SK-N-SH (cell line): ENCODE data around the gene TFAP2E. TPM values are rescaled to one million over a fixed set of nuclear protein-coding genes. Genes with fewer than 3 reads are reported as not detected.

Experiments used
- CTCF ChIA-PET: fragments of 300-600, 350-600 bp; formaldehyde crosslinking; extraction: SDS; loops from one replicate; lab custom pipeline; 2021; lab: Yijun Ruan, JAX
- POLR2A ChIA-PET: fragments of 350-600 bp; sonication (Branson Sonifier 250); formaldehyde crosslinking; extraction: SDS; loops from one replicate; lab custom pipeline; 2020; ENCODE audit warnings: antibody characterized with exemption, inconsistent platforms; lab: Yijun Ruan, JAX
- DNase-seq: peaks from one replicate; pipeline ENCODE4 v3.0.0; 2012
- H2AFZ ChIP-seq: fragments of 200-600 bp; sonication (generic); 2 replicates; pipeline ENCODE4 v1.8.1; 2016; ENCODE audit warnings: antibody characterized with exemption, mild to moderate bottlenecking, low read depth
- H3F3A ChIP-seq: fragments of 200-600 bp; sonication (generic); replicated peaks from 2 replicates; pipeline ENCODE3; 2016; ENCODE audit warnings: antibody characterized with exemption, mild to moderate bottlenecking; ENCODE audit not compliant: insufficient read depth
- H3K27ac ChIP-seq, 2 experiments: fragments of 200-500 bp in 1 of 2; fragments of 200-600 bp in 1 of 2; sonication (Bioruptor generic) in 1 of 2; sonication (generic), shearing (Covaris generic) in 1 of 2; 2 replicates each; pipeline versions ENCODE4 v1.5.1 to v1.6.1; 2014 to 2016; ENCODE audit warnings: low read depth in 2 of 2, inconsistent platforms in 1 of 2, low read length in 1 of 2, mild to moderate bottlenecking in 1 of 2, mixed read lengths in 1 of 2
- H3K27me3 ChIP-seq: fragments of 200-600 bp; sonication (generic), shearing (Covaris generic); 2 replicates; pipeline ENCODE4 v1.6.1; 2016; ENCODE audit warnings: mixed run types; ENCODE audit not compliant: insufficient read depth
- H3K36me3 ChIP-seq, 2 experiments: fragments of 200-500 bp in 1 of 2; fragments of 200-600 bp in 1 of 2; sonication (Bioruptor generic) in 1 of 2; sonication (generic) in 1 of 2; replicated peaks in 1 of 2; 2 replicates each; pipeline versions ENCODE3 to v1.5.1; 2014 to 2016; ENCODE audit warnings: low read length in 1 of 2, mild to moderate bottlenecking in 1 of 2; ENCODE audit not compliant: insufficient read depth in 2 of 2, control insufficient read depth in 1 of 2
- H3K4me1 ChIP-seq, 2 experiments: fragments of 200-500 bp in 1 of 2; fragments of 200-600 bp in 1 of 2; sonication (Bioruptor generic) in 1 of 2; sonication (generic), shearing (Covaris generic) in 1 of 2; 2 replicates each; pipeline versions ENCODE4 v1.5.1 to v1.6.1; 2014 to 2016; ENCODE audit warnings: low read depth in 1 of 2, low read length in 1 of 2, mixed run types in 1 of 2; ENCODE audit not compliant: insufficient read depth in 2 of 2, control insufficient read depth in 1 of 2
- H3K4me2 ChIP-seq: fragments of 200-600 bp; sonication (generic), shearing (Covaris generic); 2 replicates; pipeline ENCODE4 v1.6.1; 2017; ENCODE audit warnings: mixed run types
- H3K4me3 ChIP-seq, 2 experiments: fragments of 200-500 bp in 1 of 2; fragments of 200-600 bp in 1 of 2; sonication (Bioruptor generic) in 1 of 2; sonication (generic), shearing (Covaris generic) in 1 of 2; 2 replicates each; pipeline versions ENCODE4 v1.5.1 to v1.8.1; 2014 to 2016; ENCODE audit warnings: low read depth in 2 of 2, inconsistent platforms in 1 of 2, low read length in 1 of 2, mild to moderate bottlenecking in 1 of 2, mixed read lengths in 1 of 2, moderate library complexity in 1 of 2
- H3K79me2 ChIP-seq: fragments of 200-600 bp; sonication (generic); 2 replicates; pipeline ENCODE4 v1.8.1; 2017; ENCODE audit warnings: mild to moderate bottlenecking; ENCODE audit not compliant: insufficient read depth
- H3K9ac ChIP-seq: fragments of 200-600 bp; sonication (generic); 2 replicates; pipeline ENCODE4 v1.6.1; 2017; ENCODE audit warnings: mixed run types
- H3K9me2 ChIP-seq: fragments of 200-600 bp; sonication (generic); 2 replicates; pipeline ENCODE4 v1.6.1; 2017; ENCODE audit warnings: mixed run types
- H3K9me3 ChIP-seq: fragments of 200-600 bp; sonication (generic); 2 replicates; pipeline ENCODE4 v1.6.1; 2017; ENCODE audit warnings: mixed run types, mild to moderate bottlenecking, moderate library complexity
- H4K20me1 ChIP-seq: fragments of 200-600 bp; sonication (generic); 2 replicates; pipeline ENCODE4 v1.6.1; 2017; ENCODE audit warnings: mild to moderate bottlenecking, mixed run types; ENCODE audit not compliant: insufficient read depth
- CHD2 ChIP-seq: fragments of 150-350 bp; IDR thresholded peaks from 2 replicates; pipeline ENCODE4 v1.6.1; 2018; ENCODE audit warnings: low read length; ENCODE audit not compliant: partially characterized antibody
- CTCF ChIP-seq: fragments of 200-600 bp; sonication (generic); IDR thresholded peaks from 2 replicates; pipeline ENCODE4 v1.6.1; 2017; ENCODE audit warnings: antibody characterized with exemption, mild to moderate bottlenecking, moderate library complexity
- ELF1 ChIP-seq: IDR thresholded peaks from 2 replicates; pipeline ENCODE4 v1.4.0; 2012
- EP300 ChIP-seq, 2 experiments: IDR thresholded peaks; 2 replicates each; pipeline versions ENCODE4 v1.4.0 to v1.6.1; 2012; ENCODE audit warnings: borderline replicate concordance in 1 of 2, low read depth in 1 of 2, low read length in 1 of 2
- EZH2phosphoT487 ChIP-seq: fragments of 200-600 bp; sonication (generic); IDR thresholded peaks from 2 replicates; pipeline ENCODE4 v1.6.1; 2017; ENCODE audit warnings: low read depth, mixed run types, mild to moderate bottlenecking, antibody characterized with exemption, moderate library complexity, borderline replicate concordance
- FOSL2 ChIP-seq: IDR thresholded peaks from 2 replicates; pipeline ENCODE4 v1.4.0; 2012; ENCODE audit warnings: low read depth, mild to moderate bottlenecking, moderate library complexity, borderline replicate concordance
- FOXM1 ChIP-seq: IDR thresholded peaks from 2 replicates; pipeline ENCODE4 v1.4.0; 2012; ENCODE audit warnings: low read depth, mild to moderate bottlenecking
- GATA2 ChIP-seq: sonication (generic); formaldehyde crosslinking; IDR thresholded peaks from 2 replicates; pipeline ENCODE4 v1.5.0; 2020; ENCODE audit warnings: mild to moderate bottlenecking, missing genetic modification reagents
- JUND ChIP-seq: IDR thresholded peaks from 2 replicates; pipeline ENCODE4 v1.4.0; 2012
- MEF2A ChIP-seq: IDR thresholded peaks from 2 replicates; pipeline ENCODE4 v1.4.0; 2012; ENCODE audit warnings: low read depth, borderline replicate concordance
- NRF1 ChIP-seq: IDR thresholded peaks from 2 replicates; pipeline ENCODE4 v1.6.1; 2012; ENCODE audit warnings: low read depth, mild to moderate bottlenecking, low read length
- POLR2AphosphoS5 ChIP-seq: IDR thresholded peaks from 2 replicates; pipeline ENCODE4 v1.6.1; 2012; ENCODE audit warnings: low read depth, low read length
- RAD21 ChIP-seq: IDR thresholded peaks from 2 replicates; pipeline ENCODE4 v1.6.1; 2012; ENCODE audit warnings: mild to moderate bottlenecking, low read length
- RCOR1 ChIP-seq: fragments of 150-350 bp; IDR thresholded peaks from 2 replicates; pipeline ENCODE4 v1.6.1; 2017; ENCODE audit warnings: antibody characterized with exemption, low read length
- RXRA ChIP-seq: IDR thresholded peaks from 2 replicates; pipeline ENCODE4 v1.4.0; 2012; ENCODE audit warnings: low read depth, mild to moderate bottlenecking, borderline replicate concordance
- SIN3A ChIP-seq: IDR thresholded peaks from 2 replicates; pipeline ENCODE4 v1.6.1; 2012; ENCODE audit warnings: low read depth, mild to moderate bottlenecking, low read length, moderate library complexity, borderline replicate concordance
- SMC3 ChIP-seq: IDR thresholded peaks from 2 replicates; pipeline ENCODE4 v1.6.1; 2012; ENCODE audit warnings: low read depth, low read length, improper control_type of control experiment
- USF1 ChIP-seq: IDR thresholded peaks from 2 replicates; pipeline ENCODE4 v1.4.0; 2012; ENCODE audit warnings: low read depth, borderline replicate concordance
- USF2 ChIP-seq: fragments of 150-350 bp; IDR thresholded peaks from 2 replicates; pipeline ENCODE4 v1.6.1; 2017; ENCODE audit warnings: antibody characterized with exemption, low read length, low read depth, borderline replicate concordance
- YY1 ChIP-seq: IDR thresholded peaks from 2 replicates; pipeline ENCODE4 v1.4.0; 2012; ENCODE audit warnings: low read depth, mild to moderate bottlenecking
- ZBTB33 ChIP-seq: IDR thresholded peaks from 2 replicates; pipeline ENCODE4 v1.4.0; 2012; ENCODE audit warnings: low read depth, borderline replicate concordance
- WGBS: methylation state at CpG from one replicate; pipeline ENCODE4 v1.1.6; 2017; ENCODE audit warnings: low lambda C conversion rate; 5-methylcytosine and 5-hydroxymethylcytosine counted together
- polyA plus RNA-seq, 3 experiments: library from polyadenylated mRNA; depleted of rRNA; stranded (reverse); fragments of >200 nt; gene quantifications; 2 replicates each; pipeline ENCODE4 v1.2.3, GENCODE V29; 2012

TFAP2E gene
- polyA plus RNA-seq, 1 of the 3 experiments (the other 2 are of a cell fraction): 0.59 TPM

- no peak for DNase-seq
- 93% methylated on average over 9 of the region's 9 CpGs for WGBS
- CTCF ChIA-PET: interaction anchor here (1.3 to 2.1 kb wide), 2 partner anchors 25 to 133 kb away, joined by 5 to 8 read pairs; no protein-coding TSS in a partner anchor
These were observed 21.1 kb downstream of the TFAP2E start for GRCh38 chr1:35594005-35594760.

GRCh38 chr1:35595684-35596083 lies 22.6 kb downstream of the TFAP2E start:
- H3F3A ChIP-seq: peaks cover 5% of the 10 kb centered on the region
- H4K20me1 ChIP-seq: no peaks in the 10 kb centered on the region
- peaks cover 6 to 7% of the 10 kb centered on the region in 2 experiments for H3K36me3 ChIP-seq
- H3K4me1 ChIP-seq: peaks cover 0 to 4% of the 10 kb centered on the region in 2 experiments; a peak in 1 of 4 replicates
- H3K9me3 ChIP-seq: no peaks in the 10 kb centered on the region
- no peaks in the 10 kb centered on the region for H3K9me2 ChIP-seq
- CTCF ChIA-PET: no interaction called here
- no peak overlapping the region for H3K9ac ChIP-seq
- no peak overlapping the region for H2AFZ ChIP-seq
- no peaks in the 10 kb centered on the region for H3K27me3 ChIP-seq
- no peaks in the 10 kb centered on the region for H3K79me2 ChIP-seq
- H3K4me3 ChIP-seq: no peak overlapping the region
- 95% methylated on average over 7 of the region's 7 CpGs for WGBS
- H3K27ac ChIP-seq: no peak overlapping the region
- no peak overlapping the region for H3K4me2 ChIP-seq
- no peak for DNase-seq
- POLR2A ChIA-PET: no interaction called here
- no peak for TF ChIP-seq EP300 (IDR thresholded peaks at IDR 0.05; ENCODE audit: borderline replicate concordance in 1 of 2, low read depth in 1 of 2, low read length in 1 of 2)
- no peak for TF ChIP-seq JUND
- no peak for TF ChIP-seq RXRA
- no peak for TF ChIP-seq RAD21
- no peak for TF ChIP-seq RCOR1
- TF ChIP-seq ZBTB33: no peak
- TF ChIP-seq SMC3: no peak
- TF ChIP-seq USF1: no peak
- TF ChIP-seq FOSL2: no peak
- TF ChIP-seq POLR2AphosphoS5: no peak
- no peak for TF ChIP-seq GATA2
- TF ChIP-seq NRF1: no peak
- TF ChIP-seq ELF1: no peak

More at GRCh38 chr1:35594005-35594760, 21.1 kb downstream of the TFAP2E start:
- H3K4me1 ChIP-seq: peaks cover 0 to 4% of the 10 kb centered on the region in 2 experiments; a peak in 1 of 4 replicates
- H3F3A ChIP-seq: peaks cover 5% of the 10 kb centered on the region
- no peak overlapping the region for H3K4me3 ChIP-seq
- H3K79me2 ChIP-seq: no peaks in the 10 kb centered on the region
- H3K27me3 ChIP-seq: no peaks in the 10 kb centered on the region
- no peak overlapping the region for H3K4me2 ChIP-seq
- H4K20me1 ChIP-seq: no peaks in the 10 kb centered on the region
- POLR2A ChIA-PET: no interaction called here
- peaks cover 0 to under 1% of the 10 kb centered on the region in 2 experiments for H3K36me3 ChIP-seq
- no peak overlapping the region for H2AFZ ChIP-seq
- no peak for TF ChIP-seq SIN3A
- TF ChIP-seq RCOR1: no peak
- TF ChIP-seq CTCF: no peak
- no peak for TF ChIP-seq FOSL2
- TF ChIP-seq FOXM1: no peak
- TF ChIP-seq CHD2: no peak
- TF ChIP-seq EZH2phosphoT487: no peak
- TF ChIP-seq YY1: no peak
- TF ChIP-seq MEF2A: no peak
- no peak for TF ChIP-seq USF2
- TF ChIP-seq ELF1: no peak
- TF ChIP-seq GATA2: no peak
- H3K27ac ChIP-seq: no peak overlapping the region
- H3K9ac ChIP-seq: no peak overlapping the region
- no peaks in the 10 kb centered on the region for H3K9me2 ChIP-seq
- no peaks in the 10 kb centered on the region for H3K9me3 ChIP-seq
